ENCODE data around the gene COL6A1.
"Not testable (repeated sequence)": the region's sequence is repeated elsewhere in the genome, so short reads cannot be mapped to it uniquely, and the experiment has no call there.

The COL6A1 gene

GRCh38 chr21:45945066-45945867, 36.3 kb upstream of the COL6A1 start:
- FAIRE-seq, result no peak

GRCh38 chr21:45945868-45946210, 35.7 kb upstream of the COL6A1 start:
- no peak for FAIRE-seq

- no peak for FAIRE-seq
Observed at GRCh38 chr21:45947296-45947695, 34.3 kb upstream of the COL6A1 start.

- FAIRE-seq, result no peak
Observed at GRCh38 chr21:45947716-45948255, 33.8 kb upstream of the COL6A1 start.

- FAIRE-seq, result no peak
Observed at GRCh38 chr21:45948576-45949141, 32.9 kb upstream of the COL6A1 start.

GRCh38 chr21:45949928-45950739, 31.4 kb upstream of the COL6A1 start:
- no peak for FAIRE-seq

- no peak for FAIRE-seq
Observed at GRCh38 chr21:45950740-45951515, 30.6 kb upstream of the COL6A1 start.

GRCh38 chr21:45951676-45952075, 29.9 kb upstream of the COL6A1 start:
- no peak for FAIRE-seq

- FAIRE-seq, result not testable (repeated sequence)
Observed at GRCh38 chr21:45952527-45952926, 29.0 kb upstream of the COL6A1 start.

- FAIRE-seq, result no peak
Observed at GRCh38 chr21:45952974-45953373, 28.6 kb upstream of the COL6A1 start.

- no peak for FAIRE-seq
Observed at GRCh38 chr21:45954261-45954660, 27.3 kb upstream of the COL6A1 start.

GRCh38 chr21:45954921-45955320, 26.6 kb upstream of the COL6A1 start:
- no peak for FAIRE-seq

GRCh38 chr21:45957551-45957950, 24.0 kb upstream of the COL6A1 start:
- no peak for FAIRE-seq

GRCh38 chr21:45957981-45958600, 23.5 kb upstream of the COL6A1 start:
- no peak for FAIRE-seq

GRCh38 chr21:45959182-45959581, 22.4 kb upstream of the COL6A1 start:
- no peak for FAIRE-seq

- FAIRE-seq, result no peak
Observed at GRCh38 chr21:45959779-45960390, 21.7 kb upstream of the COL6A1 start.

- not testable (repeated sequence) for FAIRE-seq
Observed at GRCh38 chr21:45961408-45961807, 20.2 kb upstream of the COL6A1 start.

GRCh38 chr21:45962531-45963231, 18.9 kb upstream of the COL6A1 start:
- no peak for FAIRE-seq

- no peak for FAIRE-seq
Observed at GRCh38 chr21:45963232-45963570, 18.4 kb upstream of the COL6A1 start.

- FAIRE-seq, result no peak
Observed at GRCh38 chr21:45964649-45965048, 16.9 kb upstream of the COL6A1 start.

GRCh38 chr21:45965084-45965809, 16.3 kb upstream of the COL6A1 start:
- FAIRE-seq, result no peak
